Kidney (tissue), 14 donors: ENCODE data around the gene LLGL2. TPM values are rescaled to one million over a fixed set of nuclear protein-coding genes. Genes with fewer than 3 reads are reported as not detected.

ENCODE experiments used
- DNase-seq, 5 donors: peaks; one replicate each; pipeline ENCODE4 v3.0.0-alpha.2; 2013 to 2020
- FAIRE-seq: peaks from 2 replicates; lab custom pipeline; 2012; peaks lifted over from hg19 to GRCh38; lab: Jason Lieb, UNC
- H3K27ac ChIP-seq, 2 donors: one replicate each; pipeline ENCODE4 v1.7.0; 2013; ENCODE audit warnings: low read depth in 2 of 2, low read length in 2 of 2, inconsistent platforms in 1 of 2
- H3K27me3 ChIP-seq: one replicate; pipeline ENCODE4 v1.7.1; 2013; ENCODE audit warnings: low read length, inconsistent platforms; ENCODE audit not compliant: control insufficient read depth, insufficient read depth
- H3K36me3 ChIP-seq, 3 donors: one replicate each; pipeline versions ENCODE4 v1.7.0 to v1.7.1; 2013; ENCODE audit warnings: low read length in 3 of 3, control low read depth in 1 of 3, inconsistent platforms in 1 of 3; ENCODE audit not compliant: insufficient read depth in 3 of 3, control insufficient read depth in 2 of 3
- H3K4me1 ChIP-seq, 3 donors: one replicate each; pipeline versions ENCODE4 v1.7.0 to v1.7.1; 2013; ENCODE audit warnings: low read length in 3 of 3, inconsistent platforms in 1 of 3, low read depth in 1 of 3; ENCODE audit not compliant: control insufficient read depth in 2 of 3, insufficient read depth in 2 of 3
- H3K4me3 ChIP-seq, 3 donors: one replicate each; pipeline versions ENCODE4 v1.7.0 to v1.8.1; 2013; ENCODE audit warnings: low read length in 3 of 3, control low read depth in 1 of 3, inconsistent platforms in 1 of 3
- H3K9ac ChIP-seq, 3 donors: one replicate each; pipeline versions ENCODE4 v1.7.0 to v1.7.1; 2013; ENCODE audit warnings: low read length in 3 of 3, control low read depth in 1 of 3, inconsistent platforms in 1 of 3
- H3K9me3 ChIP-seq, 3 donors: one replicate each; pipeline versions ENCODE4 v1.7.0 to v1.7.1; 2013; ENCODE audit warnings: low read length in 3 of 3, control low read depth in 1 of 3, inconsistent platforms in 1 of 3; ENCODE audit not compliant: control insufficient read depth in 2 of 3, insufficient read depth in 1 of 3
- intact Hi-C: fragments of 100-400 bp; cut with DNase I; formaldehyde crosslinking; loops from one replicate; pipeline ENCODE4 v1.11.1; 2022
- polyA plus RNA-seq: library from polyadenylated mRNA; stranded (reverse); fragments of 350-450 nt; fragmentation: Illumina TruSeq; extraction: RNeasy Lipid Tissue Mini Kit (QIAGEN cat#74804); gene quantifications from one replicate; pipeline ENCODE4 v1.2.3, GENCODE V29; 2014; ENCODE audit warnings: low read depth, low replicate concordance; ENCODE audit not compliant: insufficient read depth
- total RNA-seq: library from RNA; stranded (reverse); fragmentation: NEBNext Ultra II Directional; extraction: Animal tissue kit (Norgen Biotek cat#: 25700); gene quantifications from one replicate; pipeline ENCODE4 v1.2.1, GENCODE V29; 2021
- TF ChIP-seq, protein P1 (sequence below): IDR thresholded peaks from 3 replicates; pipeline ENCODE4 v1.5.1; 2012; ENCODE audit warnings: mild to moderate bottlenecking, moderate library complexity, borderline replicate concordance; ENCODE audit not compliant: insufficient read depth; ENCODE audit errors: extremely low read depth
- donor health status: control.
- donor health status: control.
- donor health status: control.
- donor health status: control.
- donor health status: control.
- donor health status: DM: yes; HTN: yes; CAD: no.
- donor health status: Normal renal cell carcinoma (clear cell type).

The LLGL2 gene
- total and polyA plus RNA-seq, 2 donors from 2014 or later, result 181 to 262 TPM

DNA sequence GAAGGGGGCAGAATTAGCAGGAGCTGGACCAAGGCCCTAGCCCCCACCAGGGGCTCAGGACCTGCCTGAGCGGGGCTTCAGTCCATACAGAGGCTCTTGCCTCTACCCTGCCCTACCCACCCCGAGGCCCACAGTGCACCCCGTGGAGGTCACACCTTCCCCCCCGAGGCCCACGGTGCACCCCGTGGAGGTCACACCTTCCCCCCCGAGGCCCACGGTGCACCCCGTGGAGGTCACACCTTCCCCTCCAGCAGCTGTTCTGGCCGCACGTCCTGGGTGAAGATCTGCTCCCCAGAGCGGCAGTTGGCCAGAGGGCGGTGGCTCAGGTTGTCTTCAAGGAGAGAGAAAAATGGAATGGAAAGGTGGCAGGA is 21.5 kb upstream of the LLGL2 start:
- intact Hi-C loops, result loop anchor here (10.0 kb wide), 1 partner anchor 79 kb away; no protein-coding TSS in a partner anchor
- Histone ChIP-seq H3K27ac (peak overlapping the region in 1 of 2 donors; percentile 32), H3K27me3 (no peaks in the 10 kb centered on the region), H3K36me3 (peaks cover 0 to 46% (median 5%) of the 10 kb centered on the region in 3 donors), H3K9ac (no peak overlapping the region), H3K9me3 (no peaks in the 10 kb centered on the region), H3K4me3 (no peak overlapping the region), H3K4me1 (peaks cover 0 to 34% (median 9%) of the 10 kb centered on the region in 3 donors)
- FAIRE-seq (no peak), DNase-seq (no peak)
- TF ChIP-seq, protein P1, sequence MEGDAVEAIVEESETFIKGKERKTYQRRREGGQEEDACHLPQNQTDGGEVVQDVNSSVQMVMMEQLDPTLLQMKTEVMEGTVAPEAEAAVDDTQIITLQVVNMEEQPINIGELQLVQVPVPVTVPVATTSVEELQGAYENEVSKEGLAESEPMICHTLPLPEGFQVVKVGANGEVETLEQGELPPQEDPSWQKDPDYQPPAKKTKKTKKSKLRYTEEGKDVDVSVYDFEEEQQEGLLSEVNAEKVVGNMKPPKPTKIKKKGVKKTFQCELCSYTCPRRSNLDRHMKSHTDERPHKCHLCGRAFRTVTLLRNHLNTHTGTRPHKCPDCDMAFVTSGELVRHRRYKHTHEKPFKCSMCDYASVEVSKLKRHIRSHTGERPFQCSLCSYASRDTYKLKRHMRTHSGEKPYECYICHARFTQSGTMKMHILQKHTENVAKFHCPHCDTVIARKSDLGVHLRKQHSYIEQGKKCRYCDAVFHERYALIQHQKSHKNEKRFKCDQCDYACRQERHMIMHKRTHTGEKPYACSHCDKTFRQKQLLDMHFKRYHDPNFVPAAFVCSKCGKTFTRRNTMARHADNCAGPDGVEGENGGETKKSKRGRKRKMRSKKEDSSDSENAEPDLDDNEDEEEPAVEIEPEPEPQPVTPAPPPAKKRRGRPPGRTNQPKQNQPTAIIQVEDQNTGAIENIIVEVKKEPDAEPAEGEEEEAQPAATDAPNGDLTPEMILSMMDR, result no peak

DNA sequence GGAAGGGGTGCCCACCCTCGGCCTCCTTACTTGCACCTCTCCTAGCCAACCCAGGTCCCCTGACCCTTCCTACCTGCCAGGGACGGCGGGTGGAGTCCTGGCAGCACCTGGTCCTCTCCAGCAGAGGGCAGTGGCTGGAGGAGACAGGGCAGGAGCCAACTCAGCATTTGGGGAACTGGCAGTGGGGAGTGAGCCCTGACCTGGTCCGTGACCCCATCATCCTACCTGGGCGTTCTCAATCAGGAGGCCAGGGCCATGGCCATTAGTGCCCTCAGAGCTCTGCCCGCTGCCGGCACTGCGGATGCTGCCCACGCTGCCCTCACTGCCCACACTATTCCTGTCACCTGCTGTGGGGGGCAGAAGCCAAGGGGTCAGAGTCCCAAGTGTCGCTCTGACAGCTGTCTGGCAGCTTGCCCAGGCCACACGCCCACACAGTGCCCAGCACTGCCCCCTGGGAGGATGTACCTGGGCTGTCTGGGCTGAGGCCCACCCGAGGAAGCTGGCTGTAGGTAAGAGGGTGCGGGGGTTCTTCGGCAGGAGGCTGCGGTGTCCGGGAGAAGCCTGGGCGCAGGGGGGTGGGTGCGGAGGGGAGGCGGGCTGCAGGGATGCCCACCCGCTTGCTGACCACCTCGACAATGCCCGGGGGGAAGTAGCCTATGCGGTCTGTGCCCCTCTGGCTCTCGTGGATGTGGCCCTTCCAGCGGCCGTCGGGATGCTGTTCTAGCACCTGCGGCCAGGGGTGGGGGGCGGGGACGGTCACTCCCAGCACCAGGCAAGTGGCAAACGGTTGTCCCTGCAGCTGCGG is 20.9 kb upstream of the LLGL2 start:
- Histone ChIP-seq H3K36me3 (peaks cover 0 to 46% (median 5%) of the 10 kb centered on the region in 3 donors), H3K4me1 (peaks cover 0 to 37% (median 15%) of the 10 kb centered on the region in 3 donors), H3K27ac (peak overlapping the region in 1 of 2 donors; percentile 41), H3K9ac (no peak overlapping the region), H3K4me3 (no peak overlapping the region), H3K9me3 (no peaks in the 10 kb centered on the region), H3K27me3 (no peaks in the 10 kb centered on the region)
- no peak for DNase-seq
- TF ChIP-seq, protein P1, result peak; percentile 43
- no peak for FAIRE-seq
- intact Hi-C loops, result loop anchor here (10.0 kb wide), 1 partner anchor 80 kb away; no protein-coding TSS in a partner anchor

GRCh38 chr17:75505152-75505409 is 20.4 kb upstream of the LLGL2 start:
- no peak for FAIRE-seq
- TF ChIP-seq, protein P1, result no peak
- no peaks in the 10 kb centered on the region for H3K9me3 ChIP-seq
- H3K36me3 ChIP-seq, result peaks cover 0 to 40% (median 5%) of the 10 kb centered on the region in 3 donors
- H3K27me3 ChIP-seq, result no peaks in the 10 kb centered on the region
- no peak overlapping the region for H3K27ac ChIP-seq
- peak in 1 of 5 donors; percentile 42 for DNase-seq
- no peak overlapping the region for H3K4me3 ChIP-seq
- H3K4me1 ChIP-seq, result peaks cover 0 to 38% (median 17%) of the 10 kb centered on the region in 3 donors
- no peak overlapping the region for H3K9ac ChIP-seq
- intact Hi-C loops, result loop anchor here (10.0 kb wide), 1 partner anchor 80 kb away; no protein-coding TSS in a partner anchor
